Inflammatory macrophage (primary cell): ENCODE measurements around the gene SLC47A1.
"Not testable (repeated sequence)": the region's sequence is repeated elsewhere in the genome, so short reads cannot be mapped to it uniquely, and the experiment has no call there.

Experiments used
- DNase-seq, 2 donors: peaks; one replicate each; pipeline ENCODE4 v3.0.0-alpha.2; 2020 to 2022

Gene SLC47A1

GRCh38 chr17:19520641-19521040 lies 13.0 kb upstream of the SLC47A1 start:
- DNase-seq: no peak

- no peak for DNase-seq
These were observed 10.0 kb upstream of the SLC47A1 start for GRCh38 chr17:19523690-19524089.

GRCh38 chr17:19526950-19527349 lies 6.7 kb upstream of the SLC47A1 start:
- not testable (repeated sequence) for DNase-seq

DNA sequence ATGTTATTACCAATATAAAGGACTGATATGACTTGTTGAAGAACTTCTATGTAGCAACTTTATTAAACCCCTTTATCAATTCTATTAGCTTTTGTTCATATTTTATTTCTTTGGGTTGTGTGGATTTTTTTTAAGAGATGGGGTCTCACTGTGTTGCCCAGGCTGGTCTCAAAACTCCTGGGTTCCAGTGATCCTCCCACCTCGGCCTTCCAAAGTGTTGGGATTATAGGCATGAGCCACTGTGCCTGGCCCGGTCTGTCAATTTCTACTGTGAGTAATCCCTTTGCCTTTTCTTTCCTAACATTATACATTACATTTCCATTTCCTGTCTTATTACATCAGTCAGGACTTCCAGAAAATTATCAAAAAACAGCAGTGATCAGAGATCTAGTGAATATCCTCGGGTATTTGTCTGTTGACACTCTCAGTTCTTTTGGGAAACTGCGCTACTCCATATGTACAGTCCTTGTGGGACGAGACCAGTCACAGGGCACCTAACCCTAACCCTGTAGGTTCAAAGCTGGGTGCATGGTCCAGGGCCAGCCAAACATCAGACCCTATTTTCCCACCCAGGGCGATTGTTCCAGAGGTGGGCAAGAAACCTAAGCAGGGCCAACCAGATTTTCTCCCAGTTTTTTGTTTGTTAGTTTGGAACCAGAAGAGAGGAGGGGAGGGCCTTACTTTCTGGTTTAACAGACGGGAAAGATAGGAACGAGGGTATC lies 1.7 kb upstream of the SLC47A1 start:
- peak in 1 of 2 donors; percentile 14 for DNase-seq

GRCh38 chr17:19533036-19533717 lies 477 bp upstream of the SLC47A1 start:
- DNase-seq: peak in 1 of 2 donors; percentile 14

DNA sequence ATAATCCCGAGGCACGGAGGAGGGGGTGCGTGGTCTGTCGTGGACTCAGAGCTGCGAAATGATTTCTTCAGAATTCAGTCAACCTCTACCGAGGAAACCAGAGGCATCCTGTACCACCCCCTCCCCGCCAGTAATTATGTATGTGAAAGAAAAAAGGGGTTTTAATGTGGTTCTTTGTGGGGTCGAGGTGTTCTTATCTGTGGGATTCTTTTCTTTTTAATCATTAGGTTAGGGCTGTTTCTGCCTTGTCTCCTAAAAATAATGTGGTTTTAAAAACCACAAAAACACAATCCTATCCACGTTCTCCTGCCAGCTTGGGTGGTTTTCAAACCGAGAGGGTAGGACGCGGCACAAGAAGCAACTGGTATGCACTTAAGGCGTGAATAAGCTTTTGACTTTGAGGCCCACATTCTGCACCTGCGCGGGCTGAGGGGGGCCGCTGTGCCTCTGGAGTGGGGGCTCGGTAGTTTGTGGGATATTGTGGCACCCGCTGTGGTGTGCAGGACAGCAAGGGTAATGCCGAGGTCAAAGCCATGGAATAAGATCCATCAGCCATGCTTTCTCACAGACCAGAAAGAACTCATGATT lies 1.0 kb downstream of the SLC47A1 start:
- DNase-seq: no peak

- DNase-seq: no peak
These were observed 3.5 kb downstream of the SLC47A1 start for GRCh38 chr17:19537111-19537510.

- DNase-seq: peak; percentile 24 to 50
These were observed 4.7 kb downstream of the SLC47A1 start for GRCh38 chr17:19538095-19539039.

- DNase-seq: no peak
These were observed 5.4 kb downstream of the SLC47A1 start for GRCh38 chr17:19539040-19539399.

GRCh38 chr17:19539841-19540311 lies 6.2 kb downstream of the SLC47A1 start:
- no peak for DNase-seq

- no peak for DNase-seq
These were observed 7.2 kb downstream of the SLC47A1 start for GRCh38 chr17:19540706-19541370.

GRCh38 chr17:19541445-19541844 lies 7.8 kb downstream of the SLC47A1 start:
- DNase-seq: no peak

- DNase-seq: no peak
These were observed 8.6 kb downstream of the SLC47A1 start for GRCh38 chr17:19542247-19542646.

GRCh38 chr17:19544366-19544765 lies 10.7 kb downstream of the SLC47A1 start:
- DNase-seq: no peak

DNA sequence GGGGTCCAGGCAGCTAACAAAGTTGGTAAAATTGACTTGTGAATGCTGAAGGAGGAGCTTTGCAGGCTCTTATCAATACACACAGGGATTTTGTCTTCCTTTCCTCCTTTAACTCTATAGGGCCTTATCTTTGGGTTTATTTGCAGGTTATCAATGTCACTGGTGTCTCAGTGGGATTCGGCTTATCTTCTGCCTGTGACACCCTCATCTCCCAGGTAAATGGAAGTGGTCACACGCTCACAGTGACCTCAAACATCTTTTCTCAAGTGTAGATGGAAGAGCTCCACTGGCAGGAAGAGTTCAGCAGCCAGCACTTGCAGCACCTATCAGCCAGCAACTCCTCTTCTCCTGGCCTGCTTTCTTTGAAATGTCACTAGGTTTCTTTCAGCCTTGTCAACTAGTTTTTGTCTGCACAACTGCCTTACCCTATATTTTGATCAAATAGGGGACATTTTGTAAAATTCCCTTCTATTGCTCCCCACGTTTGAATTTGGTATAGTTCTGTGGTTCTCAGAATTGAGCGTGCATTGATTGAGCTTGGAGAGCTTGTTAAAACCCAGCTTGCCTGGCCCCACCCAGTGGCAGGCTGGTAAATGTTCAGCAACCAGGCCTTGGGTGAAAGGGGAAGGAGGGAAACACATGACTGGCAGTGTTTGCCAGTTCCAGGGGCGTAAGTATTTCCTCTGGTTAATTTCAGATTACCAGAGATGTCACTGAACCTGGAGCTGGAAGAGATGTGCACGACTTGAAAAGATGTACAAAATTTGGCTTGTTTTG lies 12.8 kb downstream of the SLC47A1 start:
- peak; percentile 85 for DNase-seq

DNA sequence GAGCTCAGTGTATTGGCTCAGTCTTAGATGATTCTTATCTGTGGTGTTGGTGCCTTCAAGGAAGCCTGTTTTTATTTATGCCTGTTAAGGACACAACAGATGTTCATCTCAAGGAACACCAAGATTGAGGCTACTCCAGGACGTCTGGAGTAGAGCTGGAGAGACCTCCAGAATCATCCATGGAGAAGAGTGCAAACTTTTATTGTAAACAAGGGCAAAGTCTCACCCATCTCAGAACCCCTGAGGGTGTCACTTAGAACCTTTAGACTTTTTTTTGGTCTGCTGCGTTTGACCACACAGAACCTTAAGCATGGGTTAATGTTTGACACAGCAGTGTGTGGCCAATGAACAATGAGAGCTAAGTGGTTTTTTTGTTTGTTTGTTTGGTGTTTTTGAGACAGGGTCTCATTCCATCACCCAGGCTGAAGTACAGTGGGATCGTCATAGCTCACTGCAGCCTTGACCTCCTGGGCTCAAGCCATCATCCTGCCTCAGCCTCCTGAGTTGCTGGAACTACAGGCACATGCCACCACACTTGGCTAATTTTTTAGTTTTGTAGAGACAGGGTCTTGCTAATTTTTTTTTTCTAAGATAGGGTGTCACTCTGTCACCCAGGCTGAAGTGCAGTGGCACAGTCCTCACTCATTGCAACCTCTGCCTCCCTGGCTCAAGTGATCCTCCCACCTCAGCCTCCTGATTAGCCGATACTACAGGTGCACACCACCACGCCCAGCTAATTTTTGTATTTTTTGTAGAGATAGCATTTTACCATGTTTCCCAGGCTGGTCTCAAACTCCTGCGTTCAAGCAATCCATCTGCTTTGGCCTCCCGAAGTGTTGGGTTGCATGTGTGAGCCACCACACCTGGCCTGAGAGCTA lies 16.3 kb downstream of the SLC47A1 start:
- no peak for DNase-seq

DNA sequence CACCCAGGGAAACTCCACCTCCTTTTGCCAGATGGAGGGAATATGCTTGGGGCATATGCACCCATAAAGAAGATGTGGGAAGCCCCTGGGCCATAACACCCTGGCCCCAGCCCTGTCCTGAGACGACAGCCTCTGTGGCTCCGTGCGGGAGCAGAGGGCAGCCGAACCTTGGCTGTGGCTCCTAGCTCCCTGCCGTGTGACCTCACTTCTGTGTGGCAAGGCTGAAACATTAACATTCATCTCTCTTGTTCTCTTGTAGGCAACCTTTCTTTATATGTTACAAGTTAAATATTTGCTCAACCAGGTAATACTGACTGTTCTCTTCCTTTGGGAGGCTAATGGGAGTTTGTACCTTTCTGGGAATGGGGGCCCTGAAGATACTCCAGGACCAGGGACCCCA lies 17.5 kb downstream of the SLC47A1 start:
- DNase-seq: no peak

DNA sequence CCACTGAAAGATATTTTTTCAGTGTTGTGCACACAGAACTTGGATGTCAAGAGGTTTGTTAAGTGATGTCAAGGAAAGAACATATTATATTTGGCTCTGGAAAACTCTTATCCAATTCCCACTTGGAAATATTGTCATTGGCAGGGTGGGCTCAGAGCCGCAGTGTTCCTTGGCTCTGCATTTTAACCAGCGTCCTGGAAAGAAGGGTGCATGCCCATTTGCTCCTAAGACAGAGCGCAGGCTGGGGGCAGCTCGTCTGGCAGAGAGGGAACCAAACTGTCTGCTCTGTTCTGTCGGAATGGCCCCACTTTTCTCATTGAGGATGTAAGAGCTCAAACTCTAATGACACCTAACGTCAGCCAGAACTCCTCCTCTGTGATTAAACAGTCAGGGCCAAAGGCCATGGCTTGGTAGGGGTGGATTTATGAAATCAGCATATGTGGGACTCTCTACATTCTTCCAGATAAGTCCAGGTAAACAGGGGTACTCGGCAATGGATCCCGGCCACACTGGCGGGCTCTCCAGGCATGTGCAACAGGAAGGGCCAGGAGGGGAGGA lies 18.0 kb downstream of the SLC47A1 start:
- DNase-seq: no peak

DNA sequence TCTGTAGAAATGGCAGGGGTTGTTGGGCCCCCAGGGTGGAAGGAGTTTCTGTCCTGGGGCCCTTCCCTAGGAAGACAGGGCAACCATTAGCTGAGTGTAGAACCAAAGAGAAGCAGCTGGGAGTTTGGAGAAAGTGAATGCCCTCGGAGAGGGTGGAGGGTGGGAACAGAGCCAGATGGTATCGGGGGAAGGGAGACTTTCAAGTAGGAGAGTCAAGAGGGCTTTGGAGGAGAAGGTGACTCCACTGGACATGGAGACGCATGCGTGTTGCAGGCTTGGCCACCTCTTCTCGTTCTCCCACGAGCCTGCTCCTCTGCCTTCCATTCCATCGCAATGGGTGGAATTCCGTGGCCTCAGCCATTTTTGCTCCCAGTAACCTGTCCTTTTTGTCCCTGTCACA lies 19.4 kb downstream of the SLC47A1 start:
- no peak for DNase-seq

GRCh38 chr17:19554393-19554792 lies 20.7 kb downstream of the SLC47A1 start:
- peak in 1 of 2 donors; percentile 3 for DNase-seq
